GM23338 (cell line): ENCODE data around the gene TMED8. TPM values are rescaled to one million over a fixed set of nuclear protein-coding genes. Genes with fewer than 3 reads are reported as not detected.

Experiments used
- ATAC-seq: fragments of 200-7000 bp; cut with Tn5 transposase; 3 replicates; pipeline ENCODE4 v1.9.1; 2020
- DNase-seq: peaks from one replicate; pipeline ENCODE4 v3.0.0-alpha.2; 2015; ENCODE audit warnings: low spot score
- H2AFZ ChIP-seq: fragments of 200-600 bp; sonication (generic); 2 replicates; pipeline ENCODE4 v1.8.0; 2016; ENCODE audit warnings: antibody characterized with exemption, mild to moderate bottlenecking, moderate library complexity
- H3F3A ChIP-seq: fragments of 200-600 bp; sonication (generic); replicated peaks from 2 replicates; pipeline ENCODE4 v1.8.0; 2017; ENCODE audit warnings: antibody characterized with exemption, mixed run types, low read depth
- H3K27ac ChIP-seq: fragments of 200-600 bp; sonication (generic); 2 replicates; pipeline ENCODE4 v1.6.1; 2016; ENCODE audit warnings: low read depth
- H3K27me3 ChIP-seq: fragments of 200-600 bp; sonication (generic); 2 replicates; pipeline ENCODE4 v1.8.0; 2016; ENCODE audit warnings: mild to moderate bottlenecking, mixed run types, moderate library complexity; ENCODE audit not compliant: insufficient read depth
- H3K36me3 ChIP-seq: fragments of 200-600 bp; sonication (generic); 2 replicates; pipeline ENCODE4 v1.8.0; 2016; ENCODE audit warnings: mild to moderate bottlenecking; ENCODE audit not compliant: insufficient read depth
- H3K4me1 ChIP-seq: fragments of 200-600 bp; sonication (generic); 2 replicates; pipeline ENCODE4 v1.8.0; 2016; ENCODE audit warnings: mild to moderate bottlenecking, moderate library complexity; ENCODE audit not compliant: insufficient read depth
- H3K4me2 ChIP-seq: fragments of 200-600 bp; sonication (generic); 2 replicates; pipeline ENCODE4 v1.7.1; 2017; ENCODE audit warnings: mixed run types
- H3K4me3 ChIP-seq: fragments of 200-600 bp; sonication (generic); 2 replicates; pipeline ENCODE4 v1.6.1; 2016; ENCODE audit warnings: mixed run types
- H3K79me2 ChIP-seq: fragments of 200-600 bp; sonication (generic); replicated peaks from 2 replicates; pipeline ENCODE4 v1.8.0; 2017; ENCODE audit warnings: mild to moderate bottlenecking; ENCODE audit not compliant: insufficient read depth
- H3K9me2 ChIP-seq: fragments of 200-600 bp; sonication (generic); 2 replicates; pipeline ENCODE4 v1.8.0; 2017; ENCODE audit not compliant: insufficient read depth
- H4K20me1 ChIP-seq: fragments of 200-600 bp; sonication (generic); replicated peaks from 2 replicates; pipeline ENCODE4 v1.8.0; 2017; ENCODE audit warnings: mild to moderate bottlenecking; ENCODE audit not compliant: insufficient read depth
- H3K27ac Mint-ChIP-seq: 2 replicates; pipeline ENCODE4 v1.8.0; 2020; ENCODE audit warnings: inconsistent platforms, mild to moderate bottlenecking, moderate library complexity, mixed read lengths
- H3K27me3 Mint-ChIP-seq: 3 replicates; pipeline ENCODE4 v1.8.0; 2022; ENCODE audit warnings: low read depth, mild to moderate bottlenecking, moderate library complexity, mixed read lengths, inconsistent platforms; ENCODE audit not compliant: insufficient read depth, poor library complexity
- H3K36me3 Mint-ChIP-seq: 3 replicates; pipeline ENCODE4 v1.8.0; 2021; ENCODE audit warnings: low read depth, mild to moderate bottlenecking, inconsistent platforms, moderate library complexity, mixed read lengths
- H3K4me1 Mint-ChIP-seq: 3 replicates; pipeline ENCODE4 v1.8.0; 2020; ENCODE audit warnings: mild to moderate bottlenecking, inconsistent platforms, mixed read lengths
- H3K4me3 Mint-ChIP-seq: 3 replicates; pipeline ENCODE4 v1.8.0; 2021; ENCODE audit warnings: moderate library complexity, mild to moderate bottlenecking, inconsistent platforms, mixed read lengths
- H3K9me3 Mint-ChIP-seq: 3 replicates; pipeline ENCODE4 v1.8.0; 2020; ENCODE audit warnings: moderate library complexity, mild to moderate bottlenecking, inconsistent platforms, mixed read lengths
- CREB1 ChIP-seq: fragments of 250-450 bp; sonication (Bioruptor Pico); IDR thresholded peaks from 2 replicates; pipeline ENCODE4 v1.5.0; 2020; ENCODE audit warnings: low read depth, mild to moderate bottlenecking, moderate library complexity
- NANOG ChIP-seq: IDR thresholded peaks from 2 replicates; pipeline ENCODE4 v1.6.1; 2016; ENCODE audit warnings: antibody characterized with exemption, borderline replicate concordance
- POLR2AphosphoS5 ChIP-seq: IDR thresholded peaks from 2 replicates; pipeline ENCODE4 v1.6.1; 2016; ENCODE audit warnings: antibody characterized with exemption, low read depth
- ZNF114 ChIP-seq: fragments of 250-450 bp; sonication (Bioruptor Pico); IDR thresholded peaks from 2 replicates; pipeline ENCODE4 v1.5.0; 2020; ENCODE audit warnings: mild to moderate bottlenecking, moderate library complexity
- polyA plus RNA-seq: library from polyadenylated mRNA; unstranded; fragments of >200 nt; fragmentation: Nextera tagmentation; extraction: Ambion mirVana; gene quantifications from 2 replicates; pipeline ENCODE4 v1.2.1, GENCODE V29; 2016
- total RNA-seq: library from RNA; depleted of rRNA; stranded (reverse); fragments of >200 nt; shearing (Covaris generic); gene quantifications from 2 replicates; pipeline ENCODE4 v1.2.3, GENCODE V29; 2014
- TF ChIP-seq, protein P1 (sequence below): IDR thresholded peaks from one replicate; pipeline ENCODE4 v1.6.1; 2018; ENCODE audit warnings: antibody characterized with exemption; ENCODE audit not compliant: unreplicated experiment
- TF ChIP-seq, protein P2 (sequence below): fragments of 250-450 bp; sonication (Bioruptor Pico); IDR thresholded peaks from 2 replicates; pipeline ENCODE4 v1.5.0; 2020; ENCODE audit warnings: mild to moderate bottlenecking, moderate library complexity
- TF ChIP-seq, protein P3 (sequence below): IDR thresholded peaks from 2 replicates; pipeline ENCODE4 v1.6.1; 2016; ENCODE audit warnings: antibody characterized with exemption

TMED8 gene
- total and polyA plus RNA-seq, 2 experiments from 2014 or later = 4.3 to 13.8 TPM

DNA sequence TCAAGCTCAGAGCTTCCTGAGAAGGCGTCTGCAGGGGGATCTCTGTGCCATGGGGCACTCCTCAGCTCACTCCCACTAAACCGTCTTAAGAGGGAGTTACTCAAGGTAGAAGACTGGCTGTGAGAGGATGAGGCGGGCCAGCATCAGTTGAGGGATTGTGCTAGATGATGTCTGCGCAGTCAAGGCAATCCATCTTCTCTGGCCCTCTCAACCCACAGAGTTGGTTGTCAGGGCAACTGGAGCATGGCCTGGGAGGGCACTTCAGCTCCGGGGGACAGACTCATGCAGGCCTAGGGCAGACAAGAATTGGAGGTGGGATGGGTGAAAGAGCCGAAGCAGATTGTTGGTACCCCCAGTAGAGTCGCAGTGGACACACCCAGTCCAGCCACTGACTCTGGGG lies 47.0 kb downstream of the TMED8 start:
- Mint-ChIP-seq H3K4me3 (no peak overlapping the region), H3K9me3 (no peaks in the 10 kb centered on the region), H3K27me3 (peaks cover 11% of the 10 kb centered on the region), H3K27ac (no peak overlapping the region), H3K4me1 (peaks cover 12% of the 10 kb centered on the region), H3K36me3 (no peaks in the 10 kb centered on the region; the same call in 1 of the 3 replicates)
- Histone ChIP-seq H2AFZ (no peak overlapping the region), H4K20me1 (no peaks in the 10 kb centered on the region), H3K27me3 (no peaks in the 10 kb centered on the region), H3K79me2 (no peaks in the 10 kb centered on the region), H3K36me3 (no peaks in the 10 kb centered on the region), H3F3A (no peaks in the 10 kb centered on the region), H3K9me2 (no peaks in the 10 kb centered on the region), H3K4me3 (no peak overlapping the region), H3K27ac (no peak overlapping the region), H3K4me2 (no peak overlapping the region), H3K4me1 (peaks cover 3% of the 10 kb centered on the region; the same call in 1 of the 2 replicates)
- DNase-seq = no peak
- no peak for ATAC-seq
- TF ChIP-seq, protein P1, sequence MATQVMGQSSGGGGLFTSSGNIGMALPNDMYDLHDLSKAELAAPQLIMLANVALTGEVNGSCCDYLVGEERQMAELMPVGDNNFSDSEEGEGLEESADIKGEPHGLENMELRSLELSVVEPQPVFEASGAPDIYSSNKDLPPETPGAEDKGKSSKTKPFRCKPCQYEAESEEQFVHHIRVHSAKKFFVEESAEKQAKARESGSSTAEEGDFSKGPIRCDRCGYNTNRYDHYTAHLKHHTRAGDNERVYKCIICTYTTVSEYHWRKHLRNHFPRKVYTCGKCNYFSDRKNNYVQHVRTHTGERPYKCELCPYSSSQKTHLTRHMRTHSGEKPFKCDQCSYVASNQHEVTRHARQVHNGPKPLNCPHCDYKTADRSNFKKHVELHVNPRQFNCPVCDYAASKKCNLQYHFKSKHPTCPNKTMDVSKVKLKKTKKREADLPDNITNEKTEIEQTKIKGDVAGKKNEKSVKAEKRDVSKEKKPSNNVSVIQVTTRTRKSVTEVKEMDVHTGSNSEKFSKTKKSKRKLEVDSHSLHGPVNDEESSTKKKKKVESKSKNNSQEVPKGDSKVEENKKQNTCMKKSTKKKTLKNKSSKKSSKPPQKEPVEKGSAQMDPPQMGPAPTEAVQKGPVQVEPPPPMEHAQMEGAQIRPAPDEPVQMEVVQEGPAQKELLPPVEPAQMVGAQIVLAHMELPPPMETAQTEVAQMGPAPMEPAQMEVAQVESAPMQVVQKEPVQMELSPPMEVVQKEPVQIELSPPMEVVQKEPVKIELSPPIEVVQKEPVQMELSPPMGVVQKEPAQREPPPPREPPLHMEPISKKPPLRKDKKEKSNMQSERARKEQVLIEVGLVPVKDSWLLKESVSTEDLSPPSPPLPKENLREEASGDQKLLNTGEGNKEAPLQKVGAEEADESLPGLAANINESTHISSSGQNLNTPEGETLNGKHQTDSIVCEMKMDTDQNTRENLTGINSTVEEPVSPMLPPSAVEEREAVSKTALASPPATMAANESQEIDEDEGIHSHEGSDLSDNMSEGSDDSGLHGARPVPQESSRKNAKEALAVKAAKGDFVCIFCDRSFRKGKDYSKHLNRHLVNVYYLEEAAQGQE = no peak
- TF ChIP-seq CREB1 (CRISPR knock-in tag) (no peak), NANOG (no peak)

- no peak overlapping the region for H3K4me3 ChIP-seq
- DNase-seq (no peak), ATAC-seq (no peak)
- H3K36me3 ChIP-seq = no peaks in the 10 kb centered on the region
- no peak overlapping the region for H3K4me2 ChIP-seq
- no peaks in the 10 kb centered on the region for H3K9me3 Mint-ChIP-seq
- H4K20me1 ChIP-seq = no peaks in the 10 kb centered on the region
- peaks cover 6% of the 10 kb centered on the region; the same call in 1 of the 2 replicates for H3F3A ChIP-seq
- H3K27me3 Mint-ChIP-seq = peaks cover 13% of the 10 kb centered on the region
- H3K36me3 Mint-ChIP-seq = no peaks in the 10 kb centered on the region; the same call in 2 of the 3 replicates
- H3K4me1 ChIP-seq = peaks cover 14% of the 10 kb centered on the region
- H3K4me3 Mint-ChIP-seq = no peak overlapping the region; the same call in 2 of the 3 replicates
- H3K27ac ChIP-seq = no peak overlapping the region
- no peak overlapping the region for H3K27ac Mint-ChIP-seq
- H2AFZ ChIP-seq = no peak overlapping the region
- H3K79me2 ChIP-seq = peaks cover 4% of the 10 kb centered on the region; the same call in 1 of the 2 replicates
- H3K9me2 ChIP-seq = no peaks in the 10 kb centered on the region
- peaks cover 26% of the 10 kb centered on the region for H3K4me1 Mint-ChIP-seq
- no peaks in the 10 kb centered on the region for H3K27me3 ChIP-seq
- TF ChIP-seq, protein P2, sequence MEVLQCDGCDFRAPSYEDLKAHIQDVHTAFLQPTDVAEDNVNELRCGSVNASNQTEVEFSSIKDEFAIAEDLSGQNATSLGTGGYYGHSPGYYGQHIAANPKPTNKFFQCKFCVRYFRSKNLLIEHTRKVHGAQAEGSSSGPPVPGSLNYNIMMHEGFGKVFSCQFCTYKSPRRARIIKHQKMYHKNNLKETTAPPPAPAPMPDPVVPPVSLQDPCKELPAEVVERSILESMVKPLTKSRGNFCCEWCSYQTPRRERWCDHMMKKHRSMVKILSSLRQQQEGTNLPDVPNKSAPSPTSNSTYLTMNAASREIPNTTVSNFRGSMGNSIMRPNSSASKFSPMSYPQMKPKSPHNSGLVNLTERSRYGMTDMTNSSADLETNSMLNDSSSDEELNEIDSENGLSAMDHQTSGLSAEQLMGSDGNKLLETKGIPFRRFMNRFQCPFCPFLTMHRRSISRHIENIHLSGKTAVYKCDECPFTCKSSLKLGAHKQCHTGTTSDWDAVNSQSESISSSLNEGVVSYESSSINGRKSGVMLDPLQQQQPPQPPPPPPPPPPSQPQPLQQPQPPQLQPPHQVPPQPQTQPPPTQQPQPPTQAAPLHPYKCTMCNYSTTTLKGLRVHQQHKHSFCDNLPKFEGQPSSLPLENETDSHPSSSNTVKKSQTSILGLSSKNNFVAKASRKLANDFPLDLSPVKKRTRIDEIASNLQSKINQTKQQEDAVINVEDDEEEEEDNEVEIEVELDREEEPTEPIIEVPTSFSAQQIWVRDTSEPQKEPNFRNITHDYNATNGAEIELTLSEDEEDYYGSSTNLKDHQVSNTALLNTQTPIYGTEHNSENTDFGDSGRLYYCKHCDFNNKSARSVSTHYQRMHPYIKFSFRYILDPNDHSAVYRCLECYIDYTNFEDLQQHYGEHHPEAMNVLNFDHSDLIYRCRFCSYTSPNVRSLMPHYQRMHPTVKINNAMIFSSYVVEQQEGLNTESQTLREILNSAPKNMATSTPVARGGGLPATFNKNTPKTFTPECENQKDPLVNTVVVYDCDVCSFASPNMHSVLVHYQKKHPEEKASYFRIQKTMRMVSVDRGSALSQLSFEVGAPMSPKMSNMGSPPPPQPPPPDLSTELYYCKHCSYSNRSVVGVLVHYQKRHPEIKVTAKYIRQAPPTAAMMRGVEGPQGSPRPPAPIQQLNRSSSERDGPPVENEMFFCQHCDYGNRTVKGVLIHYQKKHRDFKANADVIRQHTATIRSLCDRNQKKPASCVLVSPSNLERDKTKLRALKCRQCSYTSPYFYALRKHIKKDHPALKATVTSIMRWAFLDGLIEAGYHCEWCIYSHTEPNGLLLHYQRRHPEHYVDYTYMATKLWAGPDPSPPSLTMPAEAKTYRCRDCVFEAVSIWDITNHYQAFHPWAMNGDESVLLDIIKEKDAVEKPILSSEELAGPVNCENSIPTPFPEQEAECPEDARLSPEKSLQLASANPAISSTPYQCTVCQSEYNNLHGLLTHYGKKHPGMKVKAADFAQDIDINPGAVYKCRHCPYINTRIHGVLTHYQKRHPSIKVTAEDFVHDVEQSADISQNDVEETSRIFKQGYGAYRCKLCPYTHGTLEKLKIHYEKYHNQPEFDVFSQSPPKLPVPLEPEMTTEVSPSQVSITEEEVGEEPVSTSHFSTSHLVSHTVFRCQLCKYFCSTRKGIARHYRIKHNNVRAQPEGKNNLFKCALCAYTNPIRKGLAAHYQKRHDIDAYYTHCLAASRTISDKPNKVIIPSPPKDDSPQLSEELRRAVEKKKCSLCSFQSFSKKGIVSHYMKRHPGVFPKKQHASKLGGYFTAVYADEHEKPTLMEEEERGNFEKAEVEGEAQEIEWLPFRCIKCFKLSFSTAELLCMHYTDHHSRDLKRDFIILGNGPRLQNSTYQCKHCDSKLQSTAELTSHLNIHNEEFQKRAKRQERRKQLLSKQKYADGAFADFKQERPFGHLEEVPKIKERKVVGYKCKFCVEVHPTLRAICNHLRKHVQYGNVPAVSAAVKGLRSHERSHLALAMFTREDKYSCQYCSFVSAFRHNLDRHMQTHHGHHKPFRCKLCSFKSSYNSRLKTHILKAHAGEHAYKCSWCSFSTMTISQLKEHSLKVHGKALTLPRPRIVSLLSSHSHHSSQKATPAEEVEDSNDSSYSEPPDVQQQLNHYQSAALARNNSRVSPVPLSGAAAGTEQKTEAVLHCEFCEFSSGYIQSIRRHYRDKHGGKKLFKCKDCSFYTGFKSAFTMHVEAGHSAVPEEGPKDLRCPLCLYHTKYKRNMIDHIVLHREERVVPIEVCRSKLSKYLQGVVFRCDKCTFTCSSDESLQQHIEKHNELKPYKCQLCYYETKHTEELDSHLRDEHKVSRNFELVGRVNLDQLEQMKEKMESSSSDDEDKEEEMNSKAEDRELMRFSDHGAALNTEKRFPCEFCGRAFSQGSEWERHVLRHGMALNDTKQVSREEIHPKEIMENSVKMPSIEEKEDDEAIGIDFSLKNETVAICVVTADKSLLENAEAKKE (CRISPR knock-in tag) = no peak
- TF ChIP-seq POLR2AphosphoS5 (no peak), ZNF114 (no peak)
- TF ChIP-seq, protein P1 = no peak
- TF ChIP-seq, protein P3, sequence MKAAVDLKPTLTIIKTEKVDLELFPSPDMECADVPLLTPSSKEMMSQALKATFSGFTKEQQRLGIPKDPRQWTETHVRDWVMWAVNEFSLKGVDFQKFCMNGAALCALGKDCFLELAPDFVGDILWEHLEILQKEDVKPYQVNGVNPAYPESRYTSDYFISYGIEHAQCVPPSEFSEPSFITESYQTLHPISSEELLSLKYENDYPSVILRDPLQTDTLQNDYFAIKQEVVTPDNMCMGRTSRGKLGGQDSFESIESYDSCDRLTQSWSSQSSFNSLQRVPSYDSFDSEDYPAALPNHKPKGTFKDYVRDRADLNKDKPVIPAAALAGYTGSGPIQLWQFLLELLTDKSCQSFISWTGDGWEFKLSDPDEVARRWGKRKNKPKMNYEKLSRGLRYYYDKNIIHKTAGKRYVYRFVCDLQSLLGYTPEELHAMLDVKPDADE = no peak
Measured at GRCh38 chr14:77327111-77327510, 49.8 kb downstream of the TMED8 start.
